Hypothalamus (tissue), 51 donors: ENCODE measurements around the gene SERPINC1.
"Not testable (repeated sequence)": the region's sequence is repeated elsewhere in the genome, so short reads cannot be mapped to it uniquely, and the experiment has no call there.

Experiments used
- DNase-seq, 51 donors: peaks; one replicate each; lab custom pipeline; 2025; lab: John Stamatoyannopoulos, UW

Gene SERPINC1

DNA sequence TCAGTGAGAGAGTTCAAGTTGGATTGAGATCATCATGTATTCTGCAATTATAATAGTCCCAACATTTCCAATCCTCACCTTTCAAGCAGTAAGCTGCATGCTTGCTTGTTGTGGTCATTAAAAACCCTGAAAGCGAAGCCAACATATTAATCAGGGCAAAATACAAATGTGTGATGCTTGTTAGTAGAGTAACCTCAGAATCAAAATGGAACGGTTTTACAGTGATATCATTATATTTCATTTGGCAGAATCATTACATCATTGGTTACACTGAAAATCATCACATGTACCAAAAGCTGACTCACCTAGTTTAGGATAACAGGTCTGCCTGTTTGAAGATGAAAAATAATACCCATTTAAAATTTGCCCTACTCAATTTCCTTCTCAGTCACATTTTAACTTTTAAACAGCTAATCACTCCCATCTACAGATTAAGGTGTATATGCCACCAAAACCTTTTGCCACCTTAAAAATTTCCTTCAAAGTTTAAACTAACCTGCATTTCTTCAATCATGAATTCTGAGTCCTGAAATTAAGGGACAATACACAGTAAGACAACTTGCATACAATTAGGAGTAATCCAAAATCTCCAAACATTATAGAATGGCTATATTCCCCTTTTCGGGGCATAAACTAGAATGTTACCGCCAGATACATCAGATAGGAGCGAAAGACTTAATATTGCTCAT lies 52.8 kb downstream of the SERPINC1 start:
- no peak for DNase-seq

DNA sequence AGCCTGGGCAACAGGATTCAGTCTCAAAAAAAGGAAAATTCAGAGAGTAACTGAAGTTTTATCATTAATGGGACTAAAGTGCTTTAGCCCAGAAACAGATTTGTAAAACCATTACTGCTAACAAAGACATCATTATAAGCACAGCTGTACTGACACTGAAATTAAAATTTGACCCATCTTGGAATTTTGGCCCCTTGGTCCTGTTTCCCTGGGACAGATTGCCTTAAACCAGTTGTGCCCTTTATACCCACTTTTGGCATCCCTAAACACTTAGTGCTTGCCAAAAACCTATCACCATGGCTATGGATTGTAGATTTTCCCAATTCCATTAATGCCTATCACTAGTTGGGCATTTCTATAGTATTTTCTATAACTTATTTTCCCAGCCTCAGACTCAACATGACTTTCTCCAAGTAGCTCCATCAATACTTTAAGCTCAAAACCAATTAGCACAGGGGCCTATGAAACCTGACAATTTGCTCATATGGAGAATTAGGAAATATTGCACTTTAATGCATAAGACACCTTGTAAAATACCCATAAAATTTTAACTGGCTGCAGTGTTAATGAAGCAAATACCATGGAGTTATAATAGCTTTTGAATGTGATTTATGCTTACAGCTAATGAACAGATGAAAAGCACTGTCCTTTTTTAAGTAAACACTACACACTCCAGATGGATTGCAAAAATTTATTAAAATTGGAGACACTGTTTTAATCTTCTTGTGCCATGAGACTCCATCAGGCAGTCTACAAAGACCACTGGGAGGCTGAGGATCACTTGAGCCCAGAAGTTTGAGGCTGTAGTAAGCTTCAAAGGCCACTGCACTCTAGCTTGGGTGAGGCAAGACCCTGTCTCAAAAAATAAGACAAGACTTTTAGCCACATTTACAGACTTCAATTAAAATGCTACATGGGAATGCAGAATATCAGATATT lies 53.6 kb downstream of the SERPINC1 start:
- no peak for DNase-seq

- DNase-seq: no peak
Measured at GRCh38 chr1:173862769-173863223, 54.3 kb downstream of the SERPINC1 start.

GRCh38 chr1:173862146-173862768 lies 54.9 kb downstream of the SERPINC1 start:
- DNase-seq: not testable (repeated sequence)

GRCh38 chr1:173861731-173862145 lies 55.4 kb downstream of the SERPINC1 start:
- DNase-seq: no peak

DNA sequence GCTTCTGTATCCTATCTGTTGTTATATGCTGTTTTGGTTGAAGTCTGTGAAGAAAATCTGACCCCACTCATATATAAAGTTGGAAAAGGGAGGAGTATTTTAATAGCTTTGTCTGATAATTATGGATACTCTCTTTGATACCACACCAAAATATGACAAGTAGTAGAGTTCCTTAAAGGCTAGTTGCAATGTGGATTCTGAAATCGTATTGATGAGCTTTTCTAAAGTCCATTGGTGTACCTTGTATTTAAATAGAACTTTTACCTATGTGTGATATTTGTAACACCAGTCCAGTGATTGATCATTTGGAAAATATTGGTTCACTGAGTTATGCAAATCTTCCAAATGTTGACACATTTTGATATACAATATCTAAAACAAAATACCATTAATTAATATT lies 57.1 kb downstream of the SERPINC1 start:
- DNase-seq: no peak

DNA sequence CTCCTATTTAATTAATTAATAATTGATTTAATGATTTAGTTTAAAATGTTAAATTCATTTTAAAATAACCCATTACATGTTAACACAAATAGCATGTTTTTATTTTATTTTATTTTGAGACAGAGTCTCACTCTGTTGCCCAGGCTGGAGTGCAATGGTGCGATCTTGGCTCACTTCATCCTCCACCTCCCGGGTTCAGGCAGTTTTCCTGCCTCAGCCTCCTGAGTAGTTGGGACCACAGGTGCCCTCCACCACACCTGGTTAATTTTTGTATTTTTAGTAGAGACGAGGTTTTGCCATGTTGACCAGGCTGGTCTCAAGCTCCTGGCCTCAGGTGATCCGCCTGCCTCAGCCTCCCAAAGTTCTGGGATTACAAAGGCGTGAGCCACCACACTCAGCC lies 57.6 kb downstream of the SERPINC1 start:
- DNase-seq: not testable (repeated sequence)

- no peak for DNase-seq
Measured at GRCh38 chr1:173857363-173857917, 59.7 kb downstream of the SERPINC1 start.

DNA sequence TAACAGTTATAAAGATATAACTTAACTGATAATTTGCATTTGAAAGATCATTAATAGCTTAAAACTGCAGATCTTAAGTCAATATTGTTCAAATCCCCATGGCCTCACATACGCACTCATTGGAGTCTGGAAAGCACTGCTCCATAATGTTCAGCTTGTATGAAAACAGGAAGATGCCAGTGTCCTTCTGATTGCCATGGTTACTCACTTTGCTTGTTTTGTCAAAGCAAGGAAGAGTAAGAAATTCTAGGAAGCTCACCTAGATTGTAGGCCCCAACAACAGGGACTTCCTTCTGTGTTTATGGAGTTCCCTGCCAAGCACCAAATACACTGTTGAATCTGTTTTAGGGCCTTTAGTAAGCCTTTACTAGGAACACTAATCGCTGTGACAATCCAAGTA lies 60.2 kb downstream of the SERPINC1 start:
- no peak for DNase-seq

- no peak for DNase-seq
Measured at GRCh38 chr1:173856014-173856413, 61.1 kb downstream of the SERPINC1 start.
